H9 (cell line): ENCODE results near the gene GPM6B. TPM values are rescaled to one million over a fixed set of nuclear protein-coding genes. Genes with fewer than 3 reads are reported as not detected.

Experiments used
- DNase-seq: peaks from one replicate; pipeline ENCODE4 v3.0.0-alpha.2; 2017
- H2AFZ ChIP-seq: one replicate; pipeline ENCODE4 v1.6.1; 2013; ENCODE audit warnings: mild to moderate bottlenecking, low read length, control low read depth, moderate library complexity
- H2AK5ac ChIP-seq: 2 replicates; pipeline ENCODE4 v1.6.1; 2013; ENCODE audit warnings: low read length, control low read depth, mixed read lengths; ENCODE audit not compliant: insufficient read length
- H2BK120ac ChIP-seq: one replicate; pipeline ENCODE4 v1.6.1; 2013; ENCODE audit warnings: low read depth, mild to moderate bottlenecking, low read length, control low read depth, inconsistent platforms; ENCODE audit not compliant: poor library complexity, severe bottlenecking
- H2BK12ac ChIP-seq: 2 replicates; pipeline ENCODE4 v1.6.1; 2013; ENCODE audit warnings: low read length, control low read depth, mixed read lengths, low read depth; ENCODE audit not compliant: insufficient read length
- H2BK15ac ChIP-seq: 2 replicates; pipeline ENCODE4 v1.6.1; 2013; ENCODE audit warnings: low read depth, low read length, control low read depth
- H2BK20ac ChIP-seq: one replicate; pipeline ENCODE4 v1.6.1; 2013; ENCODE audit warnings: low read depth, mild to moderate bottlenecking, low read length, control low read depth, inconsistent platforms; ENCODE audit not compliant: poor library complexity, severe bottlenecking
- H2BK5ac ChIP-seq: 2 replicates; pipeline ENCODE4 v1.6.1; 2013; ENCODE audit warnings: low read length, control low read depth, mixed read lengths; ENCODE audit not compliant: insufficient read length
- H3K14ac ChIP-seq: 2 replicates; pipeline ENCODE4 v1.6.1; 2013; ENCODE audit warnings: low read length, control low read depth; ENCODE audit not compliant: insufficient read depth
- H3K18ac ChIP-seq: 2 replicates; pipeline ENCODE4 v1.6.1; 2013; ENCODE audit warnings: low read depth, mild to moderate bottlenecking, mixed read lengths, low read length, control low read depth; ENCODE audit not compliant: insufficient read length
- H3K23ac ChIP-seq: 2 replicates; pipeline ENCODE4 v1.6.1; 2013; ENCODE audit warnings: low read length, control low read depth, mixed read lengths, low read depth; ENCODE audit not compliant: insufficient read length
- H3K23me2 ChIP-seq: 2 replicates; pipeline ENCODE4 v1.6.1; 2013; ENCODE audit warnings: low read depth, mild to moderate bottlenecking, mixed read lengths, low read length, control low read depth; ENCODE audit not compliant: insufficient read length, poor library complexity, severe bottlenecking
- H3K27ac ChIP-seq: 2 replicates; pipeline ENCODE4 v1.5.1; 2013; ENCODE audit warnings: low read length, control low read depth, mixed read lengths, low read depth; ENCODE audit not compliant: insufficient read length
- H3K27me3 ChIP-seq: 2 replicates; pipeline ENCODE4 v1.6.1; 2013; ENCODE audit warnings: low read length, control low read depth, inconsistent platforms; ENCODE audit not compliant: insufficient read depth
- H3K4ac ChIP-seq: 2 replicates; pipeline ENCODE4 v1.6.1; 2013; ENCODE audit warnings: low read depth, mild to moderate bottlenecking, control low read depth, inconsistent platforms, low read length, moderate library complexity
- H3K4me1 ChIP-seq: 2 replicates; pipeline ENCODE4 v1.6.1; 2013; ENCODE audit warnings: low read length, control low read depth, inconsistent platforms; ENCODE audit not compliant: insufficient read depth
- H3K4me2 ChIP-seq: 2 replicates; pipeline ENCODE4 v1.6.1; 2013; ENCODE audit warnings: low read length, control low read depth, mixed read lengths; ENCODE audit not compliant: insufficient read length, insufficient read depth
- H3K56ac ChIP-seq: 2 replicates; pipeline ENCODE4 v1.6.1; 2013; ENCODE audit warnings: low read depth, mild to moderate bottlenecking, mixed read lengths, low read length, control low read depth; ENCODE audit not compliant: insufficient read length
- H3K79me1 ChIP-seq: 2 replicates; pipeline ENCODE4 v1.6.1; 2013; ENCODE audit warnings: low read depth, mild to moderate bottlenecking, moderate library complexity, low read length, control low read depth, inconsistent platforms; ENCODE audit not compliant: insufficient read depth, poor library complexity, severe bottlenecking
- H3K79me2 ChIP-seq: 2 replicates; pipeline ENCODE4 v1.6.1; 2013; ENCODE audit warnings: low read length, control low read depth, inconsistent platforms; ENCODE audit not compliant: insufficient read depth
- H3K9ac ChIP-seq: 2 replicates; pipeline ENCODE4 v1.6.1; 2013; ENCODE audit warnings: low read length, control low read depth, mixed read lengths; ENCODE audit not compliant: insufficient read length; ENCODE audit errors: extremely low read depth
- H3K9me3 ChIP-seq: one replicate; pipeline ENCODE4 v1.6.1; 2013; ENCODE audit warnings: low read depth, low read length, inconsistent platforms; ENCODE audit not compliant: control insufficient read depth
- H3T11ph ChIP-seq: one replicate; pipeline ENCODE4 v1.6.1; 2013; ENCODE audit warnings: mild to moderate bottlenecking, low read length, control low read depth, inconsistent platforms
- H4K20me1 ChIP-seq: one replicate; pipeline ENCODE4 v1.6.1; 2013; ENCODE audit not compliant: control insufficient read depth, insufficient read length, insufficient read depth
- H4K5ac ChIP-seq: 2 replicates; pipeline ENCODE4 v1.6.1; 2013; ENCODE audit warnings: low read depth, mild to moderate bottlenecking, mixed read lengths, low read length, control low read depth; ENCODE audit not compliant: insufficient read length
- H4K8ac ChIP-seq: replicated peaks from 2 replicates; pipeline ENCODE4 v1.6.1; 2013; ENCODE audit warnings: low read length, control low read depth, mixed read lengths, low read depth; ENCODE audit not compliant: insufficient read length
- H4K91ac ChIP-seq: 2 replicates; pipeline ENCODE4 v1.6.1; 2013; ENCODE audit warnings: low read depth, mild to moderate bottlenecking, moderate library complexity, mixed read lengths, low read length, control low read depth; ENCODE audit not compliant: insufficient read length
- H3K27ac Mint-ChIP-seq, 3 experiments: 2 replicates in 2 of 3; 3 replicates in 1 of 3; pipeline ENCODE4 v1.8.0; 2020 to 2021; ENCODE audit warnings: mixed read lengths in 3 of 3, mild to moderate bottlenecking in 1 of 3, moderate library complexity in 1 of 3
- H3K27me3 Mint-ChIP-seq: 2 replicates; pipeline ENCODE4 v1.8.0; 2021; ENCODE audit warnings: low read depth, mild to moderate bottlenecking, moderate library complexity, mixed read lengths
- H3K36me3 Mint-ChIP-seq, 3 experiments: 2 replicates in 2 of 3; 3 replicates in 1 of 3; pipeline ENCODE4 v1.8.0; 2020 to 2021; ENCODE audit warnings: low read depth in 3 of 3, mixed read lengths in 3 of 3; ENCODE audit not compliant: insufficient read depth in 1 of 3
- H3K4me1 Mint-ChIP-seq, 2 experiments: 2 replicates each; pipeline ENCODE4 v1.8.0; 2020; ENCODE audit warnings: mixed read lengths in 2 of 2
- H3K4me3 Mint-ChIP-seq, 2 experiments: 2 replicates in 1 of 2; 3 replicates in 1 of 2; pipeline ENCODE4 v1.8.0; 2020 to 2021; ENCODE audit warnings: mild to moderate bottlenecking in 2 of 2, mixed read lengths in 2 of 2, moderate library complexity in 1 of 2
- H3K9me3 Mint-ChIP-seq, 2 experiments: 2 replicates in 1 of 2; 3 replicates in 1 of 2; pipeline ENCODE4 v1.8.0; 2020; ENCODE audit warnings: mild to moderate bottlenecking in 2 of 2, mixed read lengths in 2 of 2, moderate library complexity in 1 of 2
- CTCF ChIP-seq: fragments of 200-600 bp; sonication (generic); conservative IDR thresholded peaks from 3 replicates; pipeline ENCODE4 v1.8.0; 2021; ENCODE audit warnings: antibody characterized with exemption, mild to moderate bottlenecking
- WGBS: extraction: QIAGEN DNeasy Blood & Tissue Kit; methylation state at CpG from one replicate; pipeline ENCODE4 v1.1.7; 2013; ENCODE audit warnings: missing lambda C conversion rate, low lambda C conversion rate, mixed read lengths; ENCODE audit not compliant: insufficient read length; ENCODE audit errors: extremely low coverage; 5-methylcytosine and 5-hydroxymethylcytosine counted together
- total RNA-seq: library from RNA; stranded (reverse); gene quantifications from 2 replicates; pipeline ENCODE4 v1.2.1, GENCODE V29; 2021

The GPM6B gene
- total RNA-seq, 1 experiment from 2014 or later: 73.9 TPM

GRCh38 chrX:13808293-13808692, 8.6 kb downstream of the GPM6B start:
- Histone ChIP-seq H2BK120ac (no peak overlapping the region), H4K20me1 (no peaks in the 10 kb centered on the region), H3K27ac (no peak overlapping the region), H3K27me3 (no peaks in the 10 kb centered on the region; the same call in 1 of the 2 replicates), H3K56ac (no peak overlapping the region), H3K9me3 (no peaks in the 10 kb centered on the region), H3K4me1 (no peaks in the 10 kb centered on the region; the same call in 1 of the 2 replicates), H3K23me2 (no peaks in the 10 kb centered on the region), H3K9ac (no peak overlapping the region), H2BK15ac (no peak overlapping the region), H3K18ac (no peak overlapping the region), H2BK20ac (no peak overlapping the region), H3K79me2 (peaks cover 2% of the 10 kb centered on the region; the same call in 1 of the 2 replicates), H2BK12ac (no peak overlapping the region), H2AK5ac (no peak overlapping the region), H3T11ph (no peak overlapping the region), H2BK5ac (no peak overlapping the region), H2AFZ (no peak overlapping the region), H3K14ac (no peak overlapping the region), H4K8ac (no peak overlapping the region), H3K79me1 (no peaks in the 10 kb centered on the region), H4K5ac (no peak overlapping the region), H3K23ac (no peak overlapping the region), H3K4me2 (no peak overlapping the region), H3K4ac (no peak overlapping the region), H4K91ac (no peak overlapping the region)
- no CpG with 5 or more reads among the region's 4 CpGs for WGBS
- H3K4me3 Mint-ChIP-seq: no peak overlapping the region
- DNase-seq: no peak
- no peak for TF ChIP-seq CTCF
- no peak overlapping the region for H3K27ac Mint-ChIP-seq
- H3K27me3 Mint-ChIP-seq: peaks cover 2% of the 10 kb centered on the region; the same call in 1 of the 2 replicates
- peaks cover 5 to 20% (median 10%) of the 10 kb centered on the region in 3 experiments; a peak in 5 of 7 replicates for H3K36me3 Mint-ChIP-seq
- peaks cover 11 to 43% of the 10 kb centered on the region in 2 experiments for H3K9me3 Mint-ChIP-seq
- peaks cover 13 to 29% of the 10 kb centered on the region in 2 experiments for H3K4me1 Mint-ChIP-seq
